Measurements from ENCODE around the gene FEV.

FEV gene

DNA sequence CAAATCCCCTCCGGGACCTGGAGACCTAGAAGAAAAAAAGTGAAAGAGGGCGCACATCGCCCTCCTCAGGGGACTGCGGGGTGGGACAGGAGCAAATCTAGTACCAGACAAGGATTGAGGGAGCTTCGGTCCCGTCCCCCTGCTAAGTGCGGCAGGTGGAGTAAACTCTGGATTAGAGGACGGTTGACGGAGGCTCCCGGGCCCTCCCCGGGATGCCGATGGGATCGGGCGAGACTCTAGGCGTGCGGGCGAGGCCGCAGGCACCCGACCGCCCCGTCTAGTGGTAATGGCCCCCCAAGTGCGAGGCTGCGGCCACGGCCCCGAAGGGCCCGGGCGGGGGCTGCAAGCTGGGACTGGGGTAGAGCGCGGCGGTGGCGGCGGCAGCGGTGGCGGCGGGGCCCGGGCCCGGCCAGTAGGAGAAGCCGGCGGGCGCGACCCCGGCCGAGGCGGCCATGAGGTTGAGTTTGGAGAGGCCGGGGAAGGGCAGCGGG, 3.5 kb downstream of the FEV start:
- DNase-seq (ENCODE audit: insufficient read length, low spot score), result peak; percentile 20
- FAIRE-seq, result no peak
- no peak for TF ChIP-seq POLR2A (IDR thresholded peaks at IDR 0.05; ENCODE audit: low read depth, low read length)
- no peak for TF ChIP-seq TAF1 (IDR thresholded peaks at IDR 0.05; ENCODE audit: low read depth, low read length)
- TF ChIP-seq POLR2AphosphoS5 (IDR thresholded peaks at IDR 0.05; ENCODE audit: low read depth, low read length), result no peak
- no peak for TF ChIP-seq SPI1 (IDR thresholded peaks at IDR 0.05; ENCODE audit: low read depth, low read length)
- no peak for TF ChIP-seq PAX5 (IDR thresholded peaks at IDR 0.05; ENCODE audit: insufficient read depth, low read length, severe bottlenecking)
- no peak for TF ChIP-seq POU2F2 (IDR thresholded peaks at IDR 0.05; ENCODE audit: low read depth, low read length)

- TF ChIP-seq POU2F2 (IDR thresholded peaks at IDR 0.05; ENCODE audit: low read depth, low read length), result no peak
- no peak for TF ChIP-seq SPI1 (IDR thresholded peaks at IDR 0.05; ENCODE audit: low read depth, low read length)
- no peak for TF ChIP-seq POLR2A (IDR thresholded peaks at IDR 0.05; ENCODE audit: low read depth, low read length)
- TF ChIP-seq PAX5 (IDR thresholded peaks at IDR 0.05; ENCODE audit: insufficient read depth, low read length, severe bottlenecking), result no peak
- no peak for TF ChIP-seq POLR2AphosphoS5 (IDR thresholded peaks at IDR 0.05; ENCODE audit: low read depth, low read length)
- no peak for TF ChIP-seq TAF1 (IDR thresholded peaks at IDR 0.05; ENCODE audit: low read depth, low read length)
- FAIRE-seq (no peak), DNase-seq (ENCODE audit: insufficient read length, low spot score) (peak; percentile 21)
Measured at GRCh38 chr2:218980735-218981389, 4.1 kb downstream of the FEV start.

GRCh38 chr2:218979846-218980734, 4.9 kb downstream of the FEV start:
- peak; percentile 83 for DNase-seq (ENCODE audit: insufficient read length, low spot score)
- peak; percentile 97 for FAIRE-seq
- TF ChIP-seq PAX5 (IDR thresholded peaks at IDR 0.05; ENCODE audit: insufficient read depth, low read length, severe bottlenecking), result no peak

DNA sequence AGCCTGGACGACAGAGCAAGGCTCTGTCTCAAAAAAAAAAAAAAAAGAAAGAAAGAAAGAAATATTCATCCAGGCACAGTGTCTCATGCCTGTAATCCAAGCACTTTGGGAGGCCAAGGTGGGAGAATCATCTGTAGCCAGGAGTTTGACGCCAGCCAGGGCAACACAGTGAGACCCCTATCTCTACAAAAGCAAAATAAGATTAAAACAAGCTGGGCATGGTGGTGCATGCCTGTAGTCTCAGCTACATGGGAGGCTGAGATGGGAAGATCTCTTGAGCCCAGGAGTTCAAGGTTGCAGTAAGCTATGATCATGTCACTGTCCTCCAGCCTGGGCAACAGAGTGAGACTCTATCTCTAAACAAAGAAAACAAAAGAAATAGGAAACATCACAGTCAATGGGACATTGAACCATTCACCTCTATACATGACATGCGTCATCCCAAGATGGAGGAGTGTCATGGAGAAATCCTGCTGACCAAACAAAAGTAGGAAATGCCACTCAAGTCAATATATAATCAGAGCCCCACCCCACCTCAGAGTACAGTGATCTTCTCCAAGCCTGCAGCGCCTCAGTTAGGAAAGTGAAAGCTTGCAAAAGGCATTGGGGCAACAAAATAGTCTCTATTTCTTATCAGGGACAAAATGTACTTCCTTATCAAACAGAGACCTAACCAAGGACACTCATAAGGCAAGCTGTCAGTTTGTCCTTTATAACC, 9.8 kb downstream of the FEV start:
- FAIRE-seq (no peak), DNase-seq (ENCODE audit: insufficient read length, low spot score) (no peak)
- TF ChIP-seq POU2F2 (IDR thresholded peaks at IDR 0.05; ENCODE audit: low read depth, low read length), result no peak
- no peak for TF ChIP-seq TAF1 (IDR thresholded peaks at IDR 0.05; ENCODE audit: low read depth, low read length)
- no peak for TF ChIP-seq POLR2A (IDR thresholded peaks at IDR 0.05; ENCODE audit: low read depth, low read length)
- no peak for TF ChIP-seq POLR2AphosphoS5 (IDR thresholded peaks at IDR 0.05; ENCODE audit: low read depth, low read length)
- TF ChIP-seq PAX5 (IDR thresholded peaks at IDR 0.05; ENCODE audit: insufficient read depth, low read length, severe bottlenecking), result no peak
- no peak for TF ChIP-seq SPI1 (IDR thresholded peaks at IDR 0.05; ENCODE audit: low read depth, low read length)

DNA sequence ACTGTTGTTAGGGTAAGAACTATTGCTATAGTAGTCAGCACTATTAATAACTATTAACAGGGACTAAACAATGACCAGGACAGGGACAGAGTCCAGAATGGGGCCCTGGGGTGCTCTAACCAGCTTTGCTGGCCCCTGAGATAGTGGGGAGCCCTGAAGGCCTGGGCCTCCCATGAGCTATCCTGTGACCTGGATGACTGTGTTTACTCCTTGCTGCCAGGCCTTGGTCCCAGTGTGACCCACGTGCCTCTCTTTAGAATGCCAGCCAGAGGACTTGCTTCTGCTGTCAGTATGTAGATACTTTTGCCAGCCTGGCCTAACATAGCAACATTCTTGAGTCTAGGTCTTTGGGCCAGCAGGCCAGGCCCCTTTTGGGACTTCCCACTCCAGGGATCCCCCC, 14.1 kb downstream of the FEV start:
- DNase-seq (ENCODE audit: insufficient read length, low spot score), result no peak
- no peak for FAIRE-seq
- TF ChIP-seq POLR2AphosphoS5 (IDR thresholded peaks at IDR 0.05; ENCODE audit: low read depth, low read length) (no peak), POU2F2 (IDR thresholded peaks at IDR 0.05; ENCODE audit: low read depth, low read length) (no peak), POLR2A (IDR thresholded peaks at IDR 0.05; ENCODE audit: low read depth, low read length) (no peak), TAF1 (IDR thresholded peaks at IDR 0.05; ENCODE audit: low read depth, low read length) (no peak), SPI1 (IDR thresholded peaks at IDR 0.05; ENCODE audit: low read depth, low read length) (no peak), PAX5 (IDR thresholded peaks at IDR 0.05; ENCODE audit: insufficient read depth, low read length, severe bottlenecking) (no peak)

DNA sequence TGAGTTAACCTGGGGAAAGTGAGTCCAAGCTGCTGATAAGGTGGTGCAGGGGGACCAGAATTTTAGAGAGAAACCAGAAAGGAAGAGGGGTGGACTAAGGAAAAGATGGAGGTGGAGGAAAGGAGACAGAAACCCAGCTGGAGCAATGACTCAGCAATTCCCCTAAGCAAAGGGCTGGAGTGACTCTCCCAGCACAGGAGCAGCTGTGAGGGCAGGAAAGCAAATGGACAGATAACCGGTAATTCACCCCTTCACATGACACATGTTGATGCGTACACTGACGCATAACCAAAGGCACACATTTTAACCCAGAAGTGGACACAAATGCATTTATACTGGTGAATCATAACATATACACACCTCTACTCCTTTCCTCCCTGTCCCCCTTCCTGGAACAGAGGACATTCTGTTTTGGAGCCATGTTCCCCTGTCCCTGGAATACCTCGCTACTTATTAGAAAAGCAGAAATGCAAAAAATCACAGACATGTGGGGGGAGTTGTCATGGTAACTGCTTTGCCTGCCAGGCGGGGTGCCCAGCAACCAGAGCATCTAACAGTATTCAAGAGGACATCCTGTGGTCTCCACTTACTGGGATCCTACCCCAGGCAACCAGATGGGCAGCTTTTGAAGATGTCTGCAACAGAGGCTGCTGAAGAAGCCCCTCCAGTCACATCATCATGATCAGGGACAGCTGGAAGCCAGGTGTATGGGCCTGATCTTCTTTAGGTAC, 20.8 kb downstream of the FEV start:
- TF ChIP-seq SPI1 (IDR thresholded peaks at IDR 0.05; ENCODE audit: low read depth, low read length), result no peak
- no peak for TF ChIP-seq TAF1 (IDR thresholded peaks at IDR 0.05; ENCODE audit: low read depth, low read length)
- no peak for TF ChIP-seq PAX5 (IDR thresholded peaks at IDR 0.05; ENCODE audit: insufficient read depth, low read length, severe bottlenecking)
- TF ChIP-seq POLR2AphosphoS5 (IDR thresholded peaks at IDR 0.05; ENCODE audit: low read depth, low read length), result no peak
- no peak for TF ChIP-seq POU2F2 (IDR thresholded peaks at IDR 0.05; ENCODE audit: low read depth, low read length)
- DNase-seq (ENCODE audit: insufficient read length, low spot score) (no peak), FAIRE-seq (no peak)

DNA sequence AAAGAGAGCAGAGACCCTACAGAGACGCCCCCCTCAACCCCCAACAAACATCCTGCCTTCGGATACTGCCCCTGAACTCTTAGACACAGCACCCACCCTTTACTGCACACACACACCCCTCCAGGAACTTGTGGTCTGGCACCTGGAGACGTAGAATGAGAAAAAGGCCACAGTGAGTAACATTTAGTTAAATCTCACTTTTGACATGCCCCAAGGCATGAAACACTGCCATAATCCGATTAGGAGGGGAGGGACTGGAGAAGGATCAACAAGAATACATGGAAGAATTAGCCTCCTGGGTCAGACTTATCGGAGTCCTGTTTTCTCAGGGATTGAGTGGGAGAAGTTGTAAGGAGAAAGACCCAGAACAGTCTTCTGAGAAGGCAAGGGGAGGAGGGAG, 21.4 kb downstream of the FEV start:
- FAIRE-seq (no peak), DNase-seq (ENCODE audit: insufficient read length, low spot score) (no peak)
- TF ChIP-seq PAX5 (IDR thresholded peaks at IDR 0.05; ENCODE audit: insufficient read depth, low read length, severe bottlenecking) (no peak), SPI1 (IDR thresholded peaks at IDR 0.05; ENCODE audit: low read depth, low read length) (no peak), POLR2A (IDR thresholded peaks at IDR 0.05; ENCODE audit: low read depth, low read length) (no peak), TAF1 (IDR thresholded peaks at IDR 0.05; ENCODE audit: low read depth, low read length) (no peak), POU2F2 (IDR thresholded peaks at IDR 0.05; ENCODE audit: low read depth, low read length) (no peak), POLR2AphosphoS5 (IDR thresholded peaks at IDR 0.05; ENCODE audit: low read depth, low read length) (no peak)

DNA sequence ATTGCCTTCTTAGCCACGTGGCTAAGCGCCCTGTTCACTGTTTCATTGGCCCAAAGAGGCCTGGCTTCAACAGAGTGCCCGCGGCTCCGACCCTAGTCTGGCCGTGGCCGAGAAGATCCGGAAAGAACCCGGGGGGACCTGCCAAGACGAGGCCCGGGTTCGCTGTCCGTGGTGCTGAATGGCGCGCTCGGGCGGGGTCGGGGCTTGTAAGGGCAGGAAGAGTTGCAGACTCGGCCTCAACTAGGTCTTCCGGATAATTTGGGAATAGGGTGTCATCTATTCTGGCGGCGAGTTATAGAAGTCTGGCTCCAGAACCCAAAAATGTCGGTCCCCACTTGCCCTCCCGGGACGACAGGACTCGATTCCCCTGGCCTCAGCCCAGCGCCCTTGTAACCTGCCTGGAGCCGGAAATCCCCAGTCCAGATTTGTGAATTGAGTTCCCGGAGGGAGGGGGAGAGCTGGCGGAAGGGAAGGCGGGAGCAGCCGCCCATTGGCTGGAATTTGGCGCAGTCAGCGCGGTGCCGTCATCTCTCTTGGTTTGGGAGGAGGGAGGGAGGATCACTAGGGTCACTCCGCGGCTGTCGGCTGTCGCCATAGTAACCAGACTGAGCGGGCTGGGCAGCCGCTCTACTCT, 22.0 kb downstream of the FEV start:
- FAIRE-seq, result no peak
- no peak for DNase-seq (ENCODE audit: insufficient read length, low spot score)
- TF ChIP-seq POU2F2 (IDR thresholded peaks at IDR 0.05; ENCODE audit: low read depth, low read length), result no peak
- TF ChIP-seq TAF1 (IDR thresholded peaks at IDR 0.05; ENCODE audit: low read depth, low read length), result no peak
- TF ChIP-seq PAX5 (IDR thresholded peaks at IDR 0.05; ENCODE audit: insufficient read depth, low read length, severe bottlenecking), result no peak
- TF ChIP-seq SPI1 (IDR thresholded peaks at IDR 0.05; ENCODE audit: low read depth, low read length), result no peak
- TF ChIP-seq POLR2AphosphoS5 (IDR thresholded peaks at IDR 0.05; ENCODE audit: low read depth, low read length), result no peak
- no peak for TF ChIP-seq POLR2A (IDR thresholded peaks at IDR 0.05; ENCODE audit: low read depth, low read length)

Measured in GM12891 (cell line).